DOHH2 (cell line): ENCODE results near the gene MED27.

Experiments used
- H3F3A ChIP-seq: fragments of 200-600 bp; sonication (generic), shearing (Covaris generic); 2 replicates; pipeline ENCODE4 v1.6.0; 2016; ENCODE audit warnings: antibody characterized with exemption, mild to moderate bottlenecking; ENCODE audit not compliant: control insufficient read depth, insufficient read depth
- H3K27ac ChIP-seq: fragments of 200-600 bp; sonication (generic); 2 replicates; pipeline ENCODE4 v1.5.1; 2014; ENCODE audit warnings: low read depth, mild to moderate bottlenecking, low read length, moderate library complexity
- H3K27me3 ChIP-seq: fragments of 200-600 bp; sonication (generic); 2 replicates; pipeline ENCODE4 v1.6.1; 2014; ENCODE audit warnings: mild to moderate bottlenecking, low read length, mixed read lengths; ENCODE audit not compliant: control insufficient read depth
- H3K36me3 ChIP-seq: fragments of 200-600 bp; sonication (generic); 2 replicates; pipeline ENCODE4 v1.6.1; 2014; ENCODE audit warnings: mild to moderate bottlenecking, low read length, moderate library complexity, mixed read lengths; ENCODE audit not compliant: control insufficient read depth
- H3K4me1 ChIP-seq: fragments of 200-600 bp; sonication (generic); 2 replicates; pipeline ENCODE4 v1.6.1; 2014; ENCODE audit warnings: mild to moderate bottlenecking, low read length, mixed read lengths; ENCODE audit not compliant: control insufficient read depth
- H3K4me2 ChIP-seq: fragments of 200-600 bp; sonication (generic); 2 replicates; pipeline ENCODE4 v1.6.0; 2014; ENCODE audit warnings: mild to moderate bottlenecking, low read length, moderate library complexity
- H3K4me3 ChIP-seq: fragments of 200-600 bp; sonication (generic); 2 replicates; pipeline ENCODE4 v1.5.1; 2014; ENCODE audit warnings: mild to moderate bottlenecking, low read length, mixed read lengths
- H3K79me2 ChIP-seq: fragments of 200-600 bp; sonication (generic); 2 replicates; pipeline ENCODE4 v1.6.1; 2014; ENCODE audit warnings: mild to moderate bottlenecking, low read length, mixed read lengths; ENCODE audit not compliant: control insufficient read depth
- H3K9me2 ChIP-seq: fragments of 200-600 bp; sonication (generic); replicated peaks from 2 replicates; pipeline ENCODE4 v1.6.1; 2014; ENCODE audit warnings: mild to moderate bottlenecking, low read length, mixed read lengths; ENCODE audit not compliant: control insufficient read depth
- H3K9me3 ChIP-seq: fragments of 200-600 bp; sonication (generic); 2 replicates; pipeline ENCODE4 v1.6.1; 2014; ENCODE audit warnings: antibody characterized with exemption, low read length, mixed read lengths; ENCODE audit not compliant: control insufficient read depth, insufficient read depth
- H4K20me1 ChIP-seq: fragments of 200-600 bp; sonication (generic); 2 replicates; pipeline ENCODE4 v1.6.0; 2014; ENCODE audit warnings: low read depth, mild to moderate bottlenecking, antibody characterized with exemption, low read length, moderate library complexity; ENCODE audit not compliant: control insufficient read depth, insufficient read depth
- CTCF ChIP-seq: fragments of 200-600 bp; sonication (generic); IDR thresholded peaks from one replicate; pipeline ENCODE4 v1.5.1; 2014; ENCODE audit warnings: antibody characterized with exemption, mild to moderate bottlenecking, low read depth, low read length; ENCODE audit not compliant: poor library complexity, severe bottlenecking
- EZH2phosphoT487 ChIP-seq: fragments of 200-600 bp; sonication (generic); IDR thresholded peaks from 2 replicates; pipeline ENCODE4 v1.6.1; 2017; ENCODE audit warnings: borderline replicate concordance, mild to moderate bottlenecking, antibody characterized with exemption, low read length, moderate library complexity, mixed read lengths

MED27 gene

GRCh38 chr9:131965841-131966240, 113.8 kb downstream of the MED27 start:
- Histone ChIP-seq H3K4me2 (no peak overlapping the region), H3K4me1 (no peaks in the 10 kb centered on the region), H3K9me3 (no peaks in the 10 kb centered on the region), H3K27ac (no peak overlapping the region), H4K20me1 (0 out of 2 replicates have a peak, but pooled peaks cover 3% of the 10 kb centered on the region), H3K36me3 (no peaks in the 10 kb centered on the region), H3K27me3 (no peaks in the 10 kb centered on the region), H3F3A (no peaks in the 10 kb centered on the region), H3K79me2 (no peaks in the 10 kb centered on the region), H3K9me2 (no peaks in the 10 kb centered on the region), H3K4me3 (no peak overlapping the region)
- TF ChIP-seq EZH2phosphoT487 (no peak), CTCF (no peak)

- H3K36me3 ChIP-seq, result no peaks in the 10 kb centered on the region
These were observed 114.6 kb downstream of the MED27 start for GRCh38 chr9:131965103-131965502.

GRCh38 chr9:131963072-131964030, 116.3 kb downstream of the MED27 start:
- Histone ChIP-seq H3K27ac (no peak overlapping the region), H4K20me1 (no peaks in the 10 kb centered on the region), H3K9me2 (no peaks in the 10 kb centered on the region), H3K4me2 (no peak overlapping the region), H3K9me3 (no peaks in the 10 kb centered on the region), H3K4me3 (no peak overlapping the region), H3K27me3 (no peaks in the 10 kb centered on the region), H3K36me3 (no peaks in the 10 kb centered on the region), H3K79me2 (no peaks in the 10 kb centered on the region), H3K4me1 (no peaks in the 10 kb centered on the region), H3F3A (no peaks in the 10 kb centered on the region)
- TF ChIP-seq EZH2phosphoT487 (no peak), CTCF (no peak)

More at GRCh38 chr9:131965103-131965502, 114.6 kb downstream of the MED27 start:
- TF ChIP-seq EZH2phosphoT487, result no peak
- TF ChIP-seq CTCF, result no peak
- Histone ChIP-seq H3K79me2 (no peaks in the 10 kb centered on the region), H3K4me2 (no peak overlapping the region), H3K27ac (no peak overlapping the region), H3F3A (no peaks in the 10 kb centered on the region), H3K4me3 (no peak overlapping the region), H3K9me3 (no peaks in the 10 kb centered on the region), H3K9me2 (no peaks in the 10 kb centered on the region), H4K20me1 (0 out of 2 replicates have a peak, but pooled peaks cover 3% of the 10 kb centered on the region), H3K4me1 (no peaks in the 10 kb centered on the region), H3K27me3 (no peaks in the 10 kb centered on the region)
